A673 (cell line): ENCODE results near the gene UVRAG. TPM values are rescaled to one million over a fixed set of nuclear protein-coding genes. Genes with fewer than 3 reads are reported as not detected.

Source experiments
- BruUV-seq: library from RNA; stranded (reverse); fragments of 400-500 nt; replicated peaks from 2 replicates; lab custom pipeline; 2021; lab: Mats Ljungman, UMichigan
- CTCF ChIA-PET: fragments of 300-600 bp; sonication (Branson Sonifier 250); formaldehyde crosslinking; loops from one replicate; lab custom pipeline; 2022; ENCODE audit warnings: antibody characterized with exemption; lab: Charles Lee
- POLR2A ChIA-PET: fragments of 300-600 bp; sonication (Branson Sonifier 250); formaldehyde crosslinking; loops from one replicate; lab custom pipeline; 2022; ENCODE audit warnings: antibody characterized with exemption; ENCODE audit not compliant: low non-redundant PET; lab: Charles Lee
- DNase-seq: peaks from one replicate; pipeline ENCODE4 v3.0.0-alpha.2; 2015; ENCODE audit warnings: low spot score
- H3K27ac ChIP-seq: fragments of 200-600 bp; sonication (generic); 2 replicates; pipeline ENCODE4 v1.5.1; 2016; ENCODE audit warnings: mixed run types, low read depth, mild to moderate bottlenecking, mixed read lengths, antibody characterized with exemption, low read length; ENCODE audit not compliant: poor library complexity, severe bottlenecking
- H3K27me3 ChIP-seq: fragments of 200-600 bp; sonication (generic); replicated peaks from 2 replicates; pipeline ENCODE4 v1.6.1; 2017; ENCODE audit warnings: mixed run types, low read depth, mild to moderate bottlenecking, mixed read lengths, antibody characterized with exemption, low read length; ENCODE audit not compliant: insufficient read depth, poor library complexity
- H3K36me3 ChIP-seq: fragments of 200-600 bp; sonication (generic); 2 replicates; pipeline ENCODE4 v1.6.1; 2016; ENCODE audit warnings: mixed run types, mild to moderate bottlenecking, mixed read lengths, antibody characterized with exemption, low read length; ENCODE audit not compliant: insufficient read depth, poor library complexity, severe bottlenecking
- H3K4me1 ChIP-seq: fragments of 200-600 bp; sonication (generic); 2 replicates; pipeline ENCODE4 v1.6.1; 2017; ENCODE audit warnings: mixed run types, mild to moderate bottlenecking, mixed read lengths, antibody characterized with exemption, low read length; ENCODE audit not compliant: insufficient read depth, poor library complexity, severe bottlenecking
- H3K4me3 ChIP-seq: fragments of 200-600 bp; sonication (generic); 2 replicates; pipeline ENCODE4 v1.5.1; 2016; ENCODE audit warnings: low read depth, mixed run types, mild to moderate bottlenecking, mixed read lengths, low read length; ENCODE audit not compliant: poor library complexity, severe bottlenecking
- H3K9me3 ChIP-seq: fragments of 200-600 bp; sonication (generic); 2 replicates; pipeline ENCODE4 v1.6.1; 2016; ENCODE audit warnings: mixed run types, low read depth, mild to moderate bottlenecking, mixed read lengths, antibody characterized with exemption, low read length; ENCODE audit not compliant: poor library complexity, severe bottlenecking
- EZH2 ChIP-seq: fragments of 200-600 bp; sonication (generic); IDR thresholded peaks from 2 replicates; pipeline ENCODE4 v1.6.1; 2017; ENCODE audit warnings: borderline replicate concordance, low read depth, mild to moderate bottlenecking, mixed read lengths, antibody characterized with exemption, low read length; ENCODE audit not compliant: poor library complexity, severe bottlenecking
- intact Hi-C: fragments of 100-400 bp; cut with micrococcal nuclease; formaldehyde crosslinking; loops from one replicate; pipeline ENCODE4 v1.10.0; 2022; ENCODE audit not compliant: unreplicated experiment
- total RNA-seq: library from RNA; stranded (reverse); gene quantifications from 2 replicates; pipeline ENCODE4 v1.2.3, GENCODE V29; 2021
- TF ChIP-seq, protein P1 (sequence below): fragments of 300-800, 200-600 bp; sonication (generic); conservative IDR thresholded peaks from 2 replicates; pipeline ENCODE4 v1.5.1; 2017; ENCODE audit warnings: low read depth, mild to moderate bottlenecking, antibody characterized with exemption, low read length, moderate library complexity, mixed read lengths

The UVRAG gene
- total RNA-seq, 1 experiment from 2014 or later, result 21.1 TPM

DNA sequence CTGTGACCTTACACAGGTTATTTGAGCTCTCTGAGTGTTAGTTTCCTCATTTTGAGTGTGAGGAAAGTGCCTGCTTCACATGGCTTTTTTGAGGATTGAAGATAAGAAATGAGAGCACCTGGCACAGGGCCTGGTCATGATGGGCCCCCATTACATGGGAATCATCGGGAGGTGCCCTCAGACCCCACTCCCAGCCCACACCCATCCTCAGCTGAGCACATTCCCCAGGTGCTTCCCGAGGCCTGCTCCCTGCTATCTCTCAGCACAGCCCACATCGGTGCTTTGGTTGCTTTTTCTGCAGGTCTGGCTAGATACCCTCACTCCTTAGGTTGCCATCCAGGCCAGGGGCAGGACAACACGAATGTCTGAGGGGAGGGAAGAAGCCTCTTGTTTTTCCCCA, 29.8 kb upstream of the UVRAG start:
- H3K27ac ChIP-seq, result no peak overlapping the region
- H3K4me3 ChIP-seq, result no peak overlapping the region
- H3K27me3 ChIP-seq, result no peaks in the 10 kb centered on the region
- intact Hi-C loops, result no loop called here
- ChIA-PET CTCF (no interaction called here), POLR2A (no interaction called here)
- BruUV-seq, result no TSS peak
- TF ChIP-seq EZH2, result no peak
- TF ChIP-seq, protein P1, sequence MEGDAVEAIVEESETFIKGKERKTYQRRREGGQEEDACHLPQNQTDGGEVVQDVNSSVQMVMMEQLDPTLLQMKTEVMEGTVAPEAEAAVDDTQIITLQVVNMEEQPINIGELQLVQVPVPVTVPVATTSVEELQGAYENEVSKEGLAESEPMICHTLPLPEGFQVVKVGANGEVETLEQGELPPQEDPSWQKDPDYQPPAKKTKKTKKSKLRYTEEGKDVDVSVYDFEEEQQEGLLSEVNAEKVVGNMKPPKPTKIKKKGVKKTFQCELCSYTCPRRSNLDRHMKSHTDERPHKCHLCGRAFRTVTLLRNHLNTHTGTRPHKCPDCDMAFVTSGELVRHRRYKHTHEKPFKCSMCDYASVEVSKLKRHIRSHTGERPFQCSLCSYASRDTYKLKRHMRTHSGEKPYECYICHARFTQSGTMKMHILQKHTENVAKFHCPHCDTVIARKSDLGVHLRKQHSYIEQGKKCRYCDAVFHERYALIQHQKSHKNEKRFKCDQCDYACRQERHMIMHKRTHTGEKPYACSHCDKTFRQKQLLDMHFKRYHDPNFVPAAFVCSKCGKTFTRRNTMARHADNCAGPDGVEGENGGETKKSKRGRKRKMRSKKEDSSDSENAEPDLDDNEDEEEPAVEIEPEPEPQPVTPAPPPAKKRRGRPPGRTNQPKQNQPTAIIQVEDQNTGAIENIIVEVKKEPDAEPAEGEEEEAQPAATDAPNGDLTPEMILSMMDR, result no peak
- no peak for DNase-seq
- no peaks in the 10 kb centered on the region for H3K9me3 ChIP-seq
- H3K4me1 ChIP-seq, result no peaks in the 10 kb centered on the region
- no peaks in the 10 kb centered on the region for H3K36me3 ChIP-seq

DNA sequence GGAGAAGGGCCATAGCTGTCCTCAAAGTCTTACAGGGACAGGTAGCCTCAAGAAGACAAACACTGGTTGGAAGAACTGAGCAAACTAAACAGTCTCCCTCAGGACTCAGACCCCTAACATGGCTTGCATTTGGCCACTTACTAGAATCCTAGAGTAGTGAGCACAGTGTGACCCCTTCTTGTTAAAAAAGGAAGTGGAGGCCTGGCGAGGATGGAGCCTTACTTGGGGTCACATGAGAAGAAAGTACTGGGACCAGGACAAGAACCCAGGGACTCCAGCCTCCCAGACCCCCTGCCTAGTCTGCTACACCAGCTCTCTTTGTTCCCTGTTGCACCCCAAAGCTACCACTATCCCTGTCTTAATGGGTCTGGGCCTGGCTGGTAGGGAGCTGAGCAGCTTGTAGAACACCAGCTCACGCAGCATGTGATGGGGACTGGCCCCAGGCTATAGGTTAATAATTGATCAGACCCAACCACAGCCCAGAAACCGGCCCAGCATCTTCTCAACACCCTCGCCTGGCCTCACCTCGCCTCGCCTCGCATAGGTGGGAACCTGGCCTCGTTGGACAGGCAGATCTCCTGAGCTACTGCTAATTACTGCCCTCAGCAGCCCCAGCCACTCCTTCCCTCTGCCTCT, 28.8 kb upstream of the UVRAG start:
- H3K4me1 ChIP-seq, result no peaks in the 10 kb centered on the region
- no peaks in the 10 kb centered on the region for H3K36me3 ChIP-seq
- no peaks in the 10 kb centered on the region for H3K9me3 ChIP-seq
- H3K4me3 ChIP-seq, result no peak overlapping the region
- POLR2A ChIA-PET, result no interaction called here
- TF ChIP-seq, protein P1, result no peak
- TF ChIP-seq EZH2, result no peak
- DNase-seq, result no peak
- H3K27ac ChIP-seq, result no peak overlapping the region
- no peaks in the 10 kb centered on the region for H3K27me3 ChIP-seq
- intact Hi-C loops, result no loop called here
- CTCF ChIA-PET, result interaction anchor here (0.6 kb wide), 1 partner anchor 63 kb away, joined by 4 read pairs; no protein-coding TSS in a partner anchor
- no TSS peak for BruUV-seq

DNA sequence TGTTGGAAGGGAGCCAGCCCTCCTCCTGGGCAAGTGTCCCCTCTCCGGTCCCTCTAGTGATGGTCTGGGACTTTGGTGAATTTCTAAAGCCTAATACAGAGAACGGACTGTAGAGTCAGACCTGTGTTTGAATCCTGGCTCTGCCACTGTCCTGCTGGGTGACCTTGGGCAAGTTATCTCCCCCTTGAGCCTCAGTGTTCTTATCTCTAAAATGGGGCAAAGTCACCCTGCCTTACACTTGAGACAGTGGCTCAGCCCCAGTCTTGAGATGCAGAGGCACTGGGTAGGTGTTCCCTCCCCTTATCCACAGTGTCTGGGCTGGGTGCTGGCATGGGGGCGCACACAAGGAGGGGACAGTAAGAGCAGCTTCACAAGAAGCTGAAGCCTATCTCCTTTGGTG, 25.5 kb upstream of the UVRAG start:
- H3K27ac ChIP-seq, result no peak overlapping the region
- no peak overlapping the region for H3K4me3 ChIP-seq
- BruUV-seq, result no TSS peak
- TF ChIP-seq, protein P1, result no peak
- no peaks in the 10 kb centered on the region for H3K36me3 ChIP-seq
- DNase-seq, result no peak
- intact Hi-C loops, result no loop called here
- H3K9me3 ChIP-seq, result no peaks in the 10 kb centered on the region
- POLR2A ChIA-PET, result no interaction called here
- H3K27me3 ChIP-seq, result no peaks in the 10 kb centered on the region
- H3K4me1 ChIP-seq, result no peaks in the 10 kb centered on the region
- CTCF ChIA-PET, result no interaction called here
